ENCODE data around the gene DNAAF2.

- TF ChIP-seq RXRA (IDR thresholded peaks at IDR 0.05; ENCODE audit: insufficient read depth, low read depth, low read length) (no peak), SUZ12 (IDR thresholded peaks at IDR 0.05; ENCODE audit: low read length) (no peak)
These were observed 6.7 kb upstream of the DNAAF2 start for GRCh38 chr14:49641697-49642129.

Measured in H1 (cell line).